Measurements from ENCODE around the gene DIP2C. TPM values are rescaled to one million over a fixed set of nuclear protein-coding genes. Genes with fewer than 3 reads are reported as not detected.
"Not testable (repeated sequence)": the region's sequence is repeated elsewhere in the genome, so short reads cannot be mapped to it uniquely, and the experiment has no call there.

Gene DIP2C
- total RNA-seq, 1 experiment from 2014 or later: 1.6 TPM

DNA sequence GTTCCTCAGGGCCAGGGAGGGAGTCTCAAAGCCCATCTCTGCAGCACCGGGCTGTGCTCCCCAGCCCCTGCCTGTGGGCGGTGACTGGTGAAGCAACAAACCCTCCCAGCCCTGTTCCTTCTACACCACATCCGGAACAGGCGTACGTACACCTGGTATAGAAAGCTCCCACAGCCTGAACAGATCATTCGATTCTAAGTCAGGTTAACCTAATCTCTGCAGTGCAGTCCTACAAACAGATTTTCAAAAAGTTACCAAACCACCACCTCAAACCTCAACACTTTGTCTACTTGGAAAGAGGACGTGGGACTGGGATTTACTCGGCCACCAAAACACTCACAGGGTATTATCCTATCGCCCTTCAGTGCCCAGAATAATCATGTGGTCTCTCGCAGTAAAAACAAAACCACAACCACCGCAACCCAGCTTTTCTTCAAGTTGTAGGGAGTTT is 238.4 kb downstream of the DIP2C start:
- DNase-seq (ENCODE audit: low spot score): no peak

DNA sequence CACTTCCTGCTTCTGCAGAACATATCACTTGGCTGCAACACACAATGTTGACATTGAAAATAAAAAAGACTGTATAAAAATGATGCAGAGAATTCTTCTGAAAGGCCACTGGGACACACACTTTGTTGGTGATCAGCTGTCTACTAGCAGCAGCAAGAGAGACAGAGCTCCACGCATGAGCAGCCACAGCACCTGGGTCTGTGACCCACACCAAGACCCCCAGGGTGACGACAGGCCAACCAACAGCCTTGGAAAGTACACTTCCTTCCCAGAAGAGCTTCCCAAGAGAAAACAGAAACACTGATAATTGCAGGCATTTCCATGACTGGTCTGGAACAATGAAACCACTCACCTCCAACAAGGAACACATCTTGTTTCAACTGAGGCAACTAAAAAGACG is 239.0 kb downstream of the DIP2C start:
- no peak for DNase-seq (ENCODE audit: low spot score)

- not testable (repeated sequence) for DNase-seq (ENCODE audit: low spot score)
Measured at GRCh38 chr10:449331-449730, 240.1 kb downstream of the DIP2C start.

GRCh38 chr10:443459-443858 is 246.0 kb downstream of the DIP2C start:
- no peak for DNase-seq (ENCODE audit: low spot score)

GRCh38 chr10:442209-442608 is 247.3 kb downstream of the DIP2C start:
- no peak for DNase-seq (ENCODE audit: low spot score)

- no peak for DNase-seq (ENCODE audit: low spot score)
Measured at GRCh38 chr10:441659-442058, 247.8 kb downstream of the DIP2C start.

DNA sequence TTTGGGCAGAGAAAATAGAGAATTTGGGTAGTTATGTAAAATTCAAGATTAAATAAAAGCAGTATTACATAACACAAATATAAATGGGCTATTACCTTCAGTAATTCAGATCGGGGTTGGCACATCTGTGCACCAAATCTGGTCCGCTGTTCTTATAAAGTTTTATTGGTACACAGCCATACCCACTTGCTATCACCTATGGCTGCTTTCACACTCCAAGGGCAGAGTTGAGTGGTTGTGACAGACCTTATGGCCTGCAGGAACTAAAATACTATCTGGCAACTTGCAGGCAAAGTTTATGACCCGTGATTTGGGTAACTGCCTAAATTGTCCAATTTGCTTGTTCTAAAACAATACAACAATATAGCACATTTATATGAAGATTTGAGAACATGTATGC is 249.3 kb downstream of the DIP2C start:
- no peak for DNase-seq (ENCODE audit: low spot score)

DNA sequence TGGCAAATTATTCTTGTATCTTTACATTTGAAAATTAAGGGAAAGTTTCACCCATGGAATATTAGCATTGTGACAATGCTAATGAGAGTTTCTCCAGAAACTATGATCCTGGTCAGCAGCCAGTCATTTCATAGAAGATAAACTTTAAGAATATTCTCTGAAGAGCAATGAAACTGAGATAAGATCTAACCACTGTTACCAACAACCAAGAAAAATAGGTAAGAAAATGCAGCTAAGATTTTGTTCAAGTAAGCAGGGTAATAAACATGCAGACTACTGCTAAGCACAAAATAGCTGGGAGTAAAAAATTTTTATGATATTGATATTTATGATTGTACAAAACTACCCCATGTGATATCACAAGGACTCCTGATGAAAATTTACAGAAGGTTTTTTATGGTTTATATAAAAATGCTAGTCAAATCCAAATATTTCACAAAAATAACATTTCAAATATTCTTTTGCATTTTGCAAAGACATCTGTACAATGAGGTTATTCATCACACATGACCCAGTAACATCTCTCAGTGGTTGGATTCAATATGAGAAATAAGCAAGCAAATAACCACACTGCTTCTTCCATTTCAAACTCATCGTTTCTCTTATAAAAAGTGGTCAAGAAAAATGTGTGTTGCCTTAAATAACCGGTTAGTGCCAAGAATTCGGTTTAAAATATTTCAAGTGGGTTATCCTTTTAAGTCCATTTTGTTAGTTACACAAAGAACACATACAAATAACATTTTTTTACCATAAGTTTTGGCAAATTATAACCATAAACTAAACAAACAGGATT is 251.6 kb downstream of the DIP2C start:
- DNase-seq (ENCODE audit: low spot score): no peak

DNA sequence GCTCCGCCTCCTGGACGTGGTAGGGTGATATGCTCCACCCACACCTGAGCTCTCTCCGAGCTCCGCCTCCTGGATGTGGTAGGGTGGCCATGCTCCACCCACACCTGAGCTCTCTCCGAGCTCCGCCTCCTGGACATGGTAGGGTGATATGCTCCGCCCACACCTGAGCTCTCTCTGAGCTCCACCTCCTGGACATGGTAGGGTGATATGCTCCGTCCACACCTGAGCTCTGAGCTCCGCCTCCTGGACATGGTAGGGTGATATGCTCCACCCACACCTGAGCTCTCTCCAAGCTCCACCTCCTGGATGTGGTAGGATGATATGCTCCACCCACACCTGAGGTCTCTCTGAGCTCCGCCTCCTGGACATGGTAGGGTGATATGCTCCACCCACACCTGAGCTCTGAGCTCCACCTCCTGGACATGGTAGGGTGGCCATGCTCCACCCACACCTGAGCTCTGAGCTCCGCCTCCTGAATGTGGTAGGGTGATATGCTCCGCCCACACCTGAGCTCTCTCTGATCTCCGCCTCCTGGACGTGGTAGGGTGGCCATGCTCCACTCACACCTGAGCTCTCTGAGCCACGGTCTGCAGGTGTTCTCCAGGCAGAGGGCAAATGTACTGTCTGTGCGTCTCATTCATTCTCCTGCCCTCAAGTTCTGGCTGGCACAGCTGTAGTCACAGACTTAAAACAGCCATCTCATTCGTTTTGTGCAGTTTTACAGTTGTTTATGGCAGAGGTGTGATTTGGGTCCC is 252.4 kb downstream of the DIP2C start:
- peak; percentile 99 for DNase-seq (ENCODE audit: low spot score)

DNA sequence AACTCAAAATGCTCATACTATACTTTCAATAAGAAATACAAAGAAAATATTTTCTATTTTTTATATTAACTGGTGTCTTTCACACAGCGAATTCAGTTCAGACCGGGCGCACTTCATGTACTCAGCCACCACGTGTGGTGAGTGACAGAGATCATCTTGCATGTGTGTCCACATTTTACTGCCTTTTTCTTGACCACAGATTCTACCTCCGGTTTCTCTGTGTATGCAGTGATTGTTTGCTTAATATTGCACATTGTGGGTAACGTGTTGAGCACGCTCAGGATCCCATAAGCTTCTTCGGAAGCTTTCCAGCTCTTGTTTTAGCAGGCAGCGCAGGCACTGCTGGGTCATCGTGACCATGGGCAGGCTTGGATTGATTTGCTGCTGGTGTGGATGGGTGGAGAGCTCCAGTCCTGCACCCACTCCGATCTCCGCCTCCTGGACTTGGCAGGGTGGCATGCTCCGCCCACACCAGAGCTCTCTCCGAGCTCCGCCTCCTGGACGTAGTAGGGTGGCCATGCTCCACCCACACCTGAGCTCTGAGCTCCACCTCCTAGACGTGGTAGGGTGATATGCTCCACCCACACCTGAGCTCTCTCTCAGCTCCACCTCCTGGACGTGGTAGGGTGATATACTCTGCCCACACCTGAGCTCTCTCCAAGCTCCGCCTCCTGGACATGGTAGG is 253.3 kb downstream of the DIP2C start:
- peak; percentile 99 for DNase-seq (ENCODE audit: low spot score)

- peak; percentile 4 for DNase-seq (ENCODE audit: low spot score)
Measured at GRCh38 chr10:435397-435796, 254.1 kb downstream of the DIP2C start.

GRCh38 chr10:429696-430095 is 259.8 kb downstream of the DIP2C start:
- no peak for DNase-seq (ENCODE audit: low spot score)

GRCh38 chr10:427761-428519 is 261.5 kb downstream of the DIP2C start:
- DNase-seq (ENCODE audit: low spot score): no peak

- not testable (repeated sequence) for DNase-seq (ENCODE audit: low spot score)
Measured at GRCh38 chr10:425365-425764, 264.1 kb downstream of the DIP2C start.

DNA sequence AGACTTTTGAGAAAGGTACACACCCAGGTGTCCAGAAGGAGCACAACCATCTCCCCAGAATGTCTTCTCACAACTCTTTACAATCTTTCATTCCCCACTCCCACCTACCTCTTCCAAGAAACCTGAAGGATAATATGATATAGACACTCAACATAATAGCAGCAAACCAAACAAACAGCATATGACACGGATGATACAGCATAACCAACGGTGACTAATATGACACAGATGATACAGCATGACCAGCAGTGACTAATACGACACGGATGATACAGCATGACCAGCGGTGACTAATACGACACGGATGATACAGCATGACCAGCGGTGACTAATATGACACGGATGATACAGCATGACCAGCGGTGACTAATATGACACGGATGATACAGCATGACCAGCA is 264.7 kb downstream of the DIP2C start:
- not testable (repeated sequence) for DNase-seq (ENCODE audit: low spot score)

- no peak for DNase-seq (ENCODE audit: low spot score)
Measured at GRCh38 chr10:423178-423577, 266.3 kb downstream of the DIP2C start.

GRCh38 chr10:422675-423074 is 266.8 kb downstream of the DIP2C start:
- DNase-seq (ENCODE audit: low spot score): no peak

GRCh38 chr10:422241-422640 is 267.2 kb downstream of the DIP2C start:
- no peak for DNase-seq (ENCODE audit: low spot score)

- DNase-seq (ENCODE audit: low spot score): no peak
Measured at GRCh38 chr10:421170-421569, 268.3 kb downstream of the DIP2C start.

- no peak for DNase-seq (ENCODE audit: low spot score)
Measured at GRCh38 chr10:420154-421121, 269.0 kb downstream of the DIP2C start.

All from HT-29 (cell line).